ENCODE results near the gene DGCR2.

- TF ChIP-seq CTCF (IDR thresholded peaks at IDR 0.05) (no peak), EP300 (IDR thresholded peaks at IDR 0.05) (no peak), POLR2A (IDR thresholded peaks at IDR 0.05) (no peak)
Observed at GRCh38 chr22:19052941-19053541, 69.2 kb downstream of the DGCR2 start.
